OCI-LY1 (cell line): Measurements from ENCODE around the gene MEIOSIN.

Experiments used
- CTCF ChIP-seq: fragments of 200-600 bp; sonication (generic), shearing (Covaris generic); IDR thresholded peaks from 2 replicates; pipeline ENCODE4 v1.5.1; 2017; ENCODE audit warnings: mild to moderate bottlenecking, antibody characterized with exemption, low read length, moderate library complexity, mixed read lengths
- EZH2 ChIP-seq: fragments of 200-600 bp; sonication (generic), shearing (Covaris generic); IDR thresholded peaks from 2 replicates; pipeline ENCODE4 v1.8.0; 2017; ENCODE audit warnings: borderline replicate concordance, mixed run types, mild to moderate bottlenecking, antibody characterized with exemption, low read length, moderate library complexity, mixed read lengths

- TF ChIP-seq CTCF = no peak
- no peak for TF ChIP-seq EZH2
Measured at GRCh38 chr19:45782820-45783785, 49.9 kb downstream of the MEIOSIN start.
